Keratinocyte (primary cell): ENCODE results near the gene TNFRSF19.

ENCODE experiments used
- EZH2 ChIP-seq: IDR thresholded peaks from one replicate; pipeline ENCODE4 v1.6.1; 2012; ENCODE audit warnings: inconsistent platforms, mild to moderate bottlenecking, low read length, moderate library complexity
- TF ChIP-seq, protein P1 (sequence below), 3 experiments: IDR thresholded peaks in 1 of 3; conservative IDR thresholded peaks in 1 of 3; optimal IDR thresholded peaks in 1 of 3; 2 replicates in 2 of 3; 3 replicates in 1 of 3; pipeline versions ENCODE3 to v1.5.1; 2011; ENCODE audit warnings: low read length in 3 of 3, mild to moderate bottlenecking in 3 of 3, moderate library complexity in 2 of 3, control low read depth in 1 of 3, inconsistent platforms in 1 of 3; ENCODE audit not compliant: insufficient read depth in 2 of 3; ENCODE audit errors: extremely low read depth in 1 of 3

DNA sequence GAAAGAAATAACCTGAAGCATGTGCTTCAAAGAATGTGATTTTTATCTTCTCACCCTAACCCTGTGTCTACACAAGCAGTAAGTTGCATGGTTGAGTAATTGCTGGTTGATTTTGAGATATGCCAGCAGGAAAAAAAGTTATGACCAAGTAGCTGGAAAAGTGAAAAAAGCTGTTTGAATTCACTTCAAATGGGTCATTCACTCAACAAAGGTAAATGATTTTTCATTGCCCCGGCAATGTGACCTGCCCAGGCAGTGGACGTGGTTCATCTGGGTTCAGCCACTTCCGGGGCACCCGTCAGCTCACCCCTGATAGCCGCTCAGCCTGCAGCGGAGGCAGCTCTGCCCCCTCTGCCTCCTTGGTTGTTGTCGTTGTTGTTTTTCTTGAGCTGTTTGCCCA is 18.5 kb downstream of the TNFRSF19 start:
- TF ChIP-seq, protein P1, sequence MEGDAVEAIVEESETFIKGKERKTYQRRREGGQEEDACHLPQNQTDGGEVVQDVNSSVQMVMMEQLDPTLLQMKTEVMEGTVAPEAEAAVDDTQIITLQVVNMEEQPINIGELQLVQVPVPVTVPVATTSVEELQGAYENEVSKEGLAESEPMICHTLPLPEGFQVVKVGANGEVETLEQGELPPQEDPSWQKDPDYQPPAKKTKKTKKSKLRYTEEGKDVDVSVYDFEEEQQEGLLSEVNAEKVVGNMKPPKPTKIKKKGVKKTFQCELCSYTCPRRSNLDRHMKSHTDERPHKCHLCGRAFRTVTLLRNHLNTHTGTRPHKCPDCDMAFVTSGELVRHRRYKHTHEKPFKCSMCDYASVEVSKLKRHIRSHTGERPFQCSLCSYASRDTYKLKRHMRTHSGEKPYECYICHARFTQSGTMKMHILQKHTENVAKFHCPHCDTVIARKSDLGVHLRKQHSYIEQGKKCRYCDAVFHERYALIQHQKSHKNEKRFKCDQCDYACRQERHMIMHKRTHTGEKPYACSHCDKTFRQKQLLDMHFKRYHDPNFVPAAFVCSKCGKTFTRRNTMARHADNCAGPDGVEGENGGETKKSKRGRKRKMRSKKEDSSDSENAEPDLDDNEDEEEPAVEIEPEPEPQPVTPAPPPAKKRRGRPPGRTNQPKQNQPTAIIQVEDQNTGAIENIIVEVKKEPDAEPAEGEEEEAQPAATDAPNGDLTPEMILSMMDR (optimal IDR thresholded peaks at IDR 0.05 in 1 of 3, IDR thresholded peaks at IDR 0.05 in 1 of 3, conservative IDR thresholded peaks at IDR 0.05 in 1 of 3; ENCODE audit: extremely low read depth in 1 of 3, insufficient read depth in 2 of 3, low read length in 3 of 3): no peak
- no peak for TF ChIP-seq EZH2
